PC-9 (cell line): ENCODE results near the gene ZMYND11. TPM values are rescaled to one million over a fixed set of nuclear protein-coding genes. Genes with fewer than 3 reads are reported as not detected.

ENCODE experiments used
- BruUV-seq: library from RNA; stranded (reverse); fragments of 400-500 nt; replicated peaks from 2 replicates; lab custom pipeline; 2021; lab: Mats Ljungman, UMichigan
- CTCF ChIA-PET: fragments of 300-600 bp; sonication (Branson Sonifier 250); formaldehyde crosslinking; loops from one replicate; lab custom pipeline; 2022; ENCODE audit warnings: antibody characterized with exemption; lab: Charles Lee
- POLR2A ChIA-PET: fragments of 300-600 bp; sonication (Branson Sonifier 250); formaldehyde crosslinking; loops from one replicate; lab custom pipeline; 2022; ENCODE audit warnings: antibody characterized with exemption; ENCODE audit not compliant: unreplicated experiment; lab: Charles Lee
- DNase-seq, 2 experiments: peaks; one replicate each; pipeline versions ENCODE4 v3.0.0 to v3.0.0-alpha.2; 2015 to 2022; ENCODE audit warnings: mixed read lengths in 1 of 2
- H2AFZ ChIP-seq: fragments of 200-600 bp; sonication (generic); 2 replicates; pipeline ENCODE4 v1.8.1; 2017; ENCODE audit warnings: antibody characterized with exemption
- H3F3A ChIP-seq: fragments of 200-600 bp; sonication (generic); 2 replicates; pipeline ENCODE4 v1.8.1; 2017; ENCODE audit warnings: antibody characterized with exemption, mild to moderate bottlenecking, low read depth; ENCODE audit not compliant: insufficient read depth
- H3K27ac ChIP-seq: fragments of 200-600 bp; sonication (generic); 2 replicates; pipeline ENCODE4 v1.6.1; 2016; ENCODE audit warnings: mixed run types
- H3K27me3 ChIP-seq: fragments of 200-600 bp; sonication (generic); 2 replicates; pipeline ENCODE4 v1.6.1; 2016; ENCODE audit warnings: low read depth, mixed run types; ENCODE audit not compliant: insufficient read depth
- H3K36me3 ChIP-seq: fragments of 200-600 bp; sonication (generic); 2 replicates; pipeline ENCODE4 v1.6.1; 2016; ENCODE audit warnings: low read depth, mixed run types
- H3K4me1 ChIP-seq: fragments of 200-600 bp; sonication (generic); replicated peaks from 2 replicates; pipeline ENCODE4 v1.6.1; 2016; ENCODE audit warnings: mixed run types; ENCODE audit not compliant: insufficient read depth
- H3K4me2 ChIP-seq: fragments of 200-600 bp; sonication (generic); 2 replicates; pipeline ENCODE4 v1.6.1; 2017; ENCODE audit warnings: mixed run types
- H3K4me3 ChIP-seq: fragments of 200-600 bp; sonication (generic); 2 replicates; pipeline ENCODE4 v1.6.1; 2016; ENCODE audit warnings: mixed run types
- H3K79me2 ChIP-seq: fragments of 200-600 bp; sonication (generic); 2 replicates; pipeline ENCODE4 v1.6.1; 2017; ENCODE audit warnings: low read depth, mixed run types
- H3K9me2 ChIP-seq: fragments of 200-600 bp; sonication (generic); 2 replicates; pipeline ENCODE4 v1.8.1; 2017; ENCODE audit warnings: mild to moderate bottlenecking; ENCODE audit not compliant: insufficient read depth
- H3K9me3 ChIP-seq: fragments of 200-600 bp; sonication (generic); 2 replicates; pipeline ENCODE4 v1.8.1; 2016; ENCODE audit warnings: low read depth; ENCODE audit not compliant: insufficient read depth
- H4K20me1 ChIP-seq: fragments of 200-600 bp; sonication (generic); 2 replicates; pipeline ENCODE4 v1.8.1; 2017; ENCODE audit not compliant: insufficient read depth
- EZH2 ChIP-seq: fragments of 200-600 bp; sonication (generic); IDR thresholded peaks from 2 replicates; pipeline ENCODE4 v1.8.0; 2017; ENCODE audit warnings: antibody characterized with exemption, low read depth
- intact Hi-C: fragments of 100-400 bp; cut with micrococcal nuclease; formaldehyde crosslinking; loops from one replicate; pipeline ENCODE4 v1.10.0; 2022; ENCODE audit not compliant: unreplicated experiment
- total RNA-seq: library from RNA; stranded (reverse); gene quantifications from 2 replicates; pipeline ENCODE4 v1.2.3, GENCODE V29; 2021
- TF ChIP-seq, protein P1 (sequence below): fragments of 200-600 bp; sonication (generic); conservative IDR thresholded peaks from 2 replicates; pipeline ENCODE4 v1.6.1; 2017; ENCODE audit warnings: mixed run types, antibody characterized with exemption, mild to moderate bottlenecking, moderate library complexity

The ZMYND11 gene
- total RNA-seq, 1 experiment from 2014 or later = 51.7 TPM

DNA sequence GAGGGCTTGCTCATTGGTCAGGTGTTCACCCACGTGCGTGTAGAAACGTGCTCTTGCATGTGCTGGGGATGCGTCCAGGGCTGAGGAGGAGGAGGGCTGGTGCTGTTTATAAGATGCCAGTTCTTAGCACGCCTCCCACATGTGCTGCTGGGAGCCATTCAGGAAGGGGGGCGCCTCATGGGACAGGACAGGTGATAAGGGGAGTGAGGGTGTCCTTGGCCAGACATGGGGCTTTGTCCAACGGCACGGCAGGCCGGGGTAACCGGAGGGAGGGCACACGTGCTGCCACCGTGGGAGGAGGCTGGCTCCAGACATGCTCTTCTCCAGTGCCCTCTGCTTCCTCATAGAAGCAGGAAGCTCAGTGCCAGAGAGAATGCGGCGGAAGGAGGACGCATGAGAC is 150.0 kb downstream of the ZMYND11 start:
- Histone ChIP-seq H3K9me2 (no peaks in the 10 kb centered on the region), H3K27ac (no peak overlapping the region), H3K4me2 (no peak overlapping the region), H3F3A (no peaks in the 10 kb centered on the region), H3K9me3 (no peaks in the 10 kb centered on the region), H3K4me3 (no peak overlapping the region), H4K20me1 (no peaks in the 10 kb centered on the region), H2AFZ (no peak overlapping the region), H3K36me3 (no peaks in the 10 kb centered on the region), H3K79me2 (no peaks in the 10 kb centered on the region), H3K27me3 (peaks cover 84% of the 10 kb centered on the region), H3K4me1 (no peaks in the 10 kb centered on the region)
- TF ChIP-seq, protein P1, sequence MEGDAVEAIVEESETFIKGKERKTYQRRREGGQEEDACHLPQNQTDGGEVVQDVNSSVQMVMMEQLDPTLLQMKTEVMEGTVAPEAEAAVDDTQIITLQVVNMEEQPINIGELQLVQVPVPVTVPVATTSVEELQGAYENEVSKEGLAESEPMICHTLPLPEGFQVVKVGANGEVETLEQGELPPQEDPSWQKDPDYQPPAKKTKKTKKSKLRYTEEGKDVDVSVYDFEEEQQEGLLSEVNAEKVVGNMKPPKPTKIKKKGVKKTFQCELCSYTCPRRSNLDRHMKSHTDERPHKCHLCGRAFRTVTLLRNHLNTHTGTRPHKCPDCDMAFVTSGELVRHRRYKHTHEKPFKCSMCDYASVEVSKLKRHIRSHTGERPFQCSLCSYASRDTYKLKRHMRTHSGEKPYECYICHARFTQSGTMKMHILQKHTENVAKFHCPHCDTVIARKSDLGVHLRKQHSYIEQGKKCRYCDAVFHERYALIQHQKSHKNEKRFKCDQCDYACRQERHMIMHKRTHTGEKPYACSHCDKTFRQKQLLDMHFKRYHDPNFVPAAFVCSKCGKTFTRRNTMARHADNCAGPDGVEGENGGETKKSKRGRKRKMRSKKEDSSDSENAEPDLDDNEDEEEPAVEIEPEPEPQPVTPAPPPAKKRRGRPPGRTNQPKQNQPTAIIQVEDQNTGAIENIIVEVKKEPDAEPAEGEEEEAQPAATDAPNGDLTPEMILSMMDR = no peak
- BruUV-seq = no TSS peak
- ChIA-PET POLR2A (no interaction called here), CTCF (no interaction called here)
- DNase-seq = no peak
- intact Hi-C loops = no loop called here

DNA sequence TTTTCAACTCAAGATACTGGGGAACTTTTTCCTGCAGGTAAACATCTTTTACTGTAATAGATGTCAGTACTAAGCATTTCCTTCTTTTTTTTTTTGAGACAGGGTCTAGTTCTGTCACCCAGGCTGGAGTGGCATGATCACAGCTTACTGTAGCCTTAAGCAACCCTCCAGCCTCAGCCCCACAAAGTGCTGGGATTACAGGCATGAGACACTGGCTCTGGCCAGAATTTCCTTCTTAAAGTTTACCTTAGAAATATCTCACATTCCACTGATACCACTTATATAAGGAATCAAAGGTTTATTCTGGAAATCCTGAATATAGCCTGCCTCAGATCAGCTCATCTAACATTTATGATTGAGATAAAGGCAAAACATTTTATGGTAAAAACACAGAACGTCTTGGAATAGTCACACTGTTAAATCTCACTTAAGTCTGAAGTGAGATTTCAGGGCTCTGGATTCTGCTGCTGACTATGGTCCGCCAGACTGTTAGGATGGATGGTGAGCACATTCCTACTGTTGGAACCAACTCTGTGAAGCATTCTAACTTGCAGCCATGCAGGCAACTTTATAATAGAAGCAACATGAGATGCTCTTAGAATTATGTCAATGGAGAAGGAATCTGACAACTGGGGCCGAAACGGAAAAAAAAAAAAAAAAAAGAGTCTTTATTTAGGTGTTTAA is 151.9 kb downstream of the ZMYND11 start:
- Histone ChIP-seq H3K27me3 (peaks cover 84% of the 10 kb centered on the region), H3K4me3 (no peak overlapping the region), H3F3A (no peaks in the 10 kb centered on the region), H3K36me3 (no peaks in the 10 kb centered on the region), H3K27ac (no peak overlapping the region), H3K9me3 (no peaks in the 10 kb centered on the region), H3K4me1 (no peaks in the 10 kb centered on the region), H2AFZ (no peak overlapping the region), H3K4me2 (no peak overlapping the region), H3K9me2 (no peaks in the 10 kb centered on the region), H3K79me2 (no peaks in the 10 kb centered on the region), H4K20me1 (no peaks in the 10 kb centered on the region)
- POLR2A ChIA-PET = no interaction called here
- TF ChIP-seq EZH2 = no peak
- TF ChIP-seq, protein P1 = no peak
- BruUV-seq = no TSS peak
- CTCF ChIA-PET = interaction anchor here (0.7 kb wide), 1 partner anchor 228 kb away, joined by 3 read pairs; no protein-coding TSS in a partner anchor
- intact Hi-C loops = no loop called here
- no peak for DNase-seq

DNA sequence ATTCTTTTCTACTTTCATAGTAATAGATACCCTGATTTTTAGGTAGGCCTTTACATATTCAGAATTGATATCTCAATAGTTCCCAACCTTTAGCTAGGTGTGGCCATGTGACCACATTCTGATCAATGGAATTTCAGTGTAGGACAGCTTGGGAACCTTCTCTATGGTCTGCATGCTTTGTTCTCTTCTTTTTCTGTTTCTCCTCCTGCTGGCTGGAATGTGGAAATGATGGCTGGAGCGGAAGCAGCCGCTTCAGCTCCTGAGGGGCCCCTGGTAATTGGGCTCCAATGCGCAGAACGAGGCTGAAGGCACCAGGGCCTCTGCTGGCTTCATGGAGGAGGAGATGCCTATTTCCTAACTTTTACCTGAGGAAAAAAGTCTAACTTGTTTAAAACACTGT is 152.6 kb downstream of the ZMYND11 start:
- peaks cover 86% of the 10 kb centered on the region for H3K27me3 ChIP-seq
- no peak for TF ChIP-seq EZH2
- TF ChIP-seq, protein P1 = peak; percentile 43; the same call in 1 of the 2 replicates
- no peaks in the 10 kb centered on the region for H3K9me2 ChIP-seq
- no peaks in the 10 kb centered on the region for H3F3A ChIP-seq
- no peak for DNase-seq
- H3K79me2 ChIP-seq = no peaks in the 10 kb centered on the region
- no peak overlapping the region for H3K27ac ChIP-seq
- no peaks in the 10 kb centered on the region for H4K20me1 ChIP-seq
- ChIA-PET CTCF (no interaction called here), POLR2A (interaction anchor here (0.7 kb wide), 1 partner anchor 41 kb away, joined by 6 read pairs; no protein-coding TSS in a partner anchor)
- H3K4me3 ChIP-seq = no peak overlapping the region
- H3K9me3 ChIP-seq = no peaks in the 10 kb centered on the region
- no peaks in the 10 kb centered on the region for H3K4me1 ChIP-seq
- H3K4me2 ChIP-seq = no peak overlapping the region
- no peak overlapping the region for H2AFZ ChIP-seq
- intact Hi-C loops = no loop called here
- no TSS peak for BruUV-seq
- H3K36me3 ChIP-seq = no peaks in the 10 kb centered on the region
